ENCODE data around the gene TMTC1. TPM values are rescaled to one million over a fixed set of nuclear protein-coding genes. Genes with fewer than 3 reads are reported as not detected.

TMTC1 gene
- total RNA-seq, 1 experiment from 2014 or later, result 4.8 TPM

GRCh38 chr12:29794862-29795261 is 11.1 kb upstream of the TMTC1 start:
- H3K27me3 ChIP-seq (ENCODE audit: insufficient read depth, low read depth), result no peaks in the 10 kb centered on the region; the same call in 1 of the 2 replicates
- H3K4me1 ChIP-seq (replicated peaks; ENCODE audit: insufficient read depth), result peaks cover 15% of the 10 kb centered on the region
- H3K36me3 ChIP-seq (ENCODE audit: low read depth), result no peaks in the 10 kb centered on the region
- no peak overlapping the region for H3K27ac ChIP-seq
- peaks cover 24% of the 10 kb centered on the region for H3K9me3 ChIP-seq (ENCODE audit: insufficient read depth, low read depth)
- H2AFZ ChIP-seq, result no peak overlapping the region
- no peaks in the 10 kb centered on the region for H4K20me1 ChIP-seq (ENCODE audit: insufficient read depth)
- intact Hi-C loops (cut with micrococcal nuclease; ENCODE audit: unreplicated experiment), result no loop called here
- no peak overlapping the region for H3K4me2 ChIP-seq
- TF ChIP-seq CTCF (conservative IDR thresholded peaks at IDR 0.05) (no peak), EZH2 (IDR thresholded peaks at IDR 0.05; ENCODE audit: low read depth) (no peak)
- peaks cover 59% of the 10 kb centered on the region for H3F3A ChIP-seq (ENCODE audit: insufficient read depth, low read depth)
- POLR2A ChIA-PET (ENCODE audit: unreplicated experiment), result no interaction called here
- H3K4me3 ChIP-seq, result no peak overlapping the region
- H3K9me2 ChIP-seq (ENCODE audit: insufficient read depth), result no peaks in the 10 kb centered on the region
- H3K79me2 ChIP-seq (ENCODE audit: low read depth), result no peaks in the 10 kb centered on the region
- no TSS peak for BruUV-seq (replicated peaks)
- CTCF ChIA-PET, result interaction anchor here (0.8 kb wide), 1 partner anchor 372 kb away, joined by 5 read pairs; no protein-coding TSS in a partner anchor
- no peak for DNase-seq

GRCh38 chr12:29792853-29793252 is 9.1 kb upstream of the TMTC1 start:
- Histone ChIP-seq H3K36me3 (ENCODE audit: low read depth) (no peaks in the 10 kb centered on the region), H3K4me3 (no peak overlapping the region), H3K9me3 (ENCODE audit: insufficient read depth, low read depth) (peaks cover 24% of the 10 kb centered on the region), H3K27ac (no peak overlapping the region), H3K9me2 (ENCODE audit: insufficient read depth) (no peaks in the 10 kb centered on the region), H4K20me1 (ENCODE audit: insufficient read depth) (no peaks in the 10 kb centered on the region), H3F3A (ENCODE audit: insufficient read depth, low read depth) (peaks cover 59% of the 10 kb centered on the region), H2AFZ (no peak overlapping the region), H3K27me3 (ENCODE audit: insufficient read depth, low read depth) (no peaks in the 10 kb centered on the region), H3K4me1 (replicated peaks; ENCODE audit: insufficient read depth) (peaks cover 15% of the 10 kb centered on the region), H3K4me2 (no peak overlapping the region), H3K79me2 (ENCODE audit: low read depth) (no peaks in the 10 kb centered on the region)
- CTCF ChIA-PET, result no interaction called here
- intact Hi-C loops (cut with micrococcal nuclease; ENCODE audit: unreplicated experiment), result no loop called here
- TF ChIP-seq CTCF (conservative IDR thresholded peaks at IDR 0.05), result no peak
- TF ChIP-seq EZH2 (IDR thresholded peaks at IDR 0.05; ENCODE audit: low read depth), result no peak
- POLR2A ChIA-PET (ENCODE audit: unreplicated experiment), result no interaction called here
- BruUV-seq (replicated peaks), result no TSS peak
- no peak for DNase-seq

- no TSS peak for BruUV-seq (replicated peaks)
- Histone ChIP-seq H3K4me3 (no peak overlapping the region), H3K27ac (no peak overlapping the region), H3K36me3 (ENCODE audit: low read depth) (no peaks in the 10 kb centered on the region), H3F3A (ENCODE audit: insufficient read depth, low read depth) (peaks cover 52% of the 10 kb centered on the region), H3K27me3 (ENCODE audit: insufficient read depth, low read depth) (no peaks in the 10 kb centered on the region), H3K79me2 (ENCODE audit: low read depth) (no peaks in the 10 kb centered on the region), H2AFZ (no peak overlapping the region), H3K4me1 (replicated peaks; ENCODE audit: insufficient read depth) (peaks cover 10% of the 10 kb centered on the region), H4K20me1 (ENCODE audit: insufficient read depth) (no peaks in the 10 kb centered on the region), H3K9me2 (ENCODE audit: insufficient read depth) (no peaks in the 10 kb centered on the region), H3K9me3 (ENCODE audit: insufficient read depth, low read depth) (peaks cover 24% of the 10 kb centered on the region), H3K4me2 (no peak overlapping the region)
- intact Hi-C loops (cut with micrococcal nuclease; ENCODE audit: unreplicated experiment), result no loop called here
- DNase-seq, result no peak
- POLR2A ChIA-PET (ENCODE audit: unreplicated experiment), result no interaction called here
- TF ChIP-seq CTCF (conservative IDR thresholded peaks at IDR 0.05) (no peak), EZH2 (IDR thresholded peaks at IDR 0.05; ENCODE audit: low read depth) (no peak)
- CTCF ChIA-PET, result no interaction called here
These were observed 8.4 kb upstream of the TMTC1 start for GRCh38 chr12:29792132-29792531.
